Testis (tissue), 2 donors: ENCODE results near the gene SLC25A26.

Experiments used
- POLR2A ChIP-seq: fragments of 450-650 bp; IDR thresholded peaks from one replicate; pipeline ENCODE4 v1.6.1; 2017; ENCODE audit warnings: antibody characterized with exemption, mild to moderate bottlenecking, moderate library complexity
- TF ChIP-seq, protein P1 (sequence below), 3 experiments: fragments of 450-650 bp in 2 of 3; fragments of 200-600 bp in 1 of 3; sonication (generic) in 1 of 3; IDR thresholded peaks; one replicate each; pipeline ENCODE4 v1.5.1; 2016 to 2019; ENCODE audit warnings: antibody characterized with exemption in 3 of 3, mild to moderate bottlenecking in 2 of 3, moderate library complexity in 1 of 3

DNA sequence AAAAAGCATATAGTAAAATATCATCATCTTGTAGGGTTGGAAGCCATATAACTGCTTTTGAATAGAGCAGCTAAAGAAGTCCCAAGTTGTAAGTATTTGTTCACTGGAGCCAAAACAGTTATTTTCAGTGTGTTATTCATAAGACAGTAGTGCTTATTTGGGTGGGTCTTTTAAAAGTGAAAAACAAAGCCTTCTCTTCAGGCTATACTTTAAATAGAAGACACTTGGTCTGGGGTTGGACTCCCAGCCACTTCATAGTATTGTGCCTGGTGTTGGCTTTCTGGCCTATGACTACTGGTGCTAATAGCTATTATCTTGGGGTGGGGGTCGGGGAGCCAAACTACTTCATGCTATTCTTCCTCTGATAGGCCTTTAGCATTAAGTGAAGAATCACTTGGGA lies 135.2 kb downstream of the SLC25A26 start:
- TF ChIP-seq POLR2A = no peak
- TF ChIP-seq, protein P1, sequence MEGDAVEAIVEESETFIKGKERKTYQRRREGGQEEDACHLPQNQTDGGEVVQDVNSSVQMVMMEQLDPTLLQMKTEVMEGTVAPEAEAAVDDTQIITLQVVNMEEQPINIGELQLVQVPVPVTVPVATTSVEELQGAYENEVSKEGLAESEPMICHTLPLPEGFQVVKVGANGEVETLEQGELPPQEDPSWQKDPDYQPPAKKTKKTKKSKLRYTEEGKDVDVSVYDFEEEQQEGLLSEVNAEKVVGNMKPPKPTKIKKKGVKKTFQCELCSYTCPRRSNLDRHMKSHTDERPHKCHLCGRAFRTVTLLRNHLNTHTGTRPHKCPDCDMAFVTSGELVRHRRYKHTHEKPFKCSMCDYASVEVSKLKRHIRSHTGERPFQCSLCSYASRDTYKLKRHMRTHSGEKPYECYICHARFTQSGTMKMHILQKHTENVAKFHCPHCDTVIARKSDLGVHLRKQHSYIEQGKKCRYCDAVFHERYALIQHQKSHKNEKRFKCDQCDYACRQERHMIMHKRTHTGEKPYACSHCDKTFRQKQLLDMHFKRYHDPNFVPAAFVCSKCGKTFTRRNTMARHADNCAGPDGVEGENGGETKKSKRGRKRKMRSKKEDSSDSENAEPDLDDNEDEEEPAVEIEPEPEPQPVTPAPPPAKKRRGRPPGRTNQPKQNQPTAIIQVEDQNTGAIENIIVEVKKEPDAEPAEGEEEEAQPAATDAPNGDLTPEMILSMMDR (IDR thresholded peaks at IDR 0.05) = no peak
